Vagina (tissue), 2 donors: Measurements from ENCODE around the gene NDUFS3.

Experiments used
- CTCF ChIP-seq, 3 experiments: fragments of 450-650 bp in 2 of 3; fragments of 200-600 bp in 1 of 3; sonication (generic) in 1 of 3; IDR thresholded peaks; one replicate each; pipeline ENCODE4 v1.5.1; 2017 to 2019; ENCODE audit warnings: antibody characterized with exemption in 3 of 3, mild to moderate bottlenecking in 2 of 3, moderate library complexity in 2 of 3
- POLR2A ChIP-seq, 2 donors: fragments of 450-650 bp; IDR thresholded peaks; one replicate each; pipeline ENCODE4 v1.6.1; 2017; ENCODE audit warnings: antibody characterized with exemption in 2 of 2, mild to moderate bottlenecking in 2 of 2, moderate library complexity in 2 of 2

- TF ChIP-seq CTCF (IDR thresholded peaks at IDR 0.05) = no peak
- TF ChIP-seq POLR2A (IDR thresholded peaks at IDR 0.05) = no peak
Observed at GRCh38 chr11:47571895-47572294, 7.0 kb upstream of the NDUFS3 start.
